GM23338 (cell line): Measurements from ENCODE around the gene ARL8B. TPM values are rescaled to one million over a fixed set of nuclear protein-coding genes. Genes with fewer than 3 reads are reported as not detected.
"Not testable (repeated sequence)": the region's sequence is repeated elsewhere in the genome, so short reads cannot be mapped to it uniquely, and the experiment has no call there.

Experiments used
- ATAC-seq: fragments of 200-7000 bp; cut with Tn5 transposase; 3 replicates; pipeline ENCODE4 v1.9.1; 2020
- DNase-seq: peaks from one replicate; pipeline ENCODE4 v3.0.0-alpha.2; 2015; ENCODE audit warnings: low spot score
- H2AFZ ChIP-seq: fragments of 200-600 bp; sonication (generic); 2 replicates; pipeline ENCODE4 v1.8.0; 2016; ENCODE audit warnings: antibody characterized with exemption, mild to moderate bottlenecking, moderate library complexity
- H3F3A ChIP-seq: fragments of 200-600 bp; sonication (generic); replicated peaks from 2 replicates; pipeline ENCODE4 v1.8.0; 2017; ENCODE audit warnings: antibody characterized with exemption, mixed run types, low read depth
- H3K27ac ChIP-seq: fragments of 200-600 bp; sonication (generic); 2 replicates; pipeline ENCODE4 v1.6.1; 2016; ENCODE audit warnings: low read depth
- H3K27me3 ChIP-seq: fragments of 200-600 bp; sonication (generic); 2 replicates; pipeline ENCODE4 v1.8.0; 2016; ENCODE audit warnings: mild to moderate bottlenecking, mixed run types, moderate library complexity; ENCODE audit not compliant: insufficient read depth
- H3K36me3 ChIP-seq: fragments of 200-600 bp; sonication (generic); 2 replicates; pipeline ENCODE4 v1.8.0; 2016; ENCODE audit warnings: mild to moderate bottlenecking; ENCODE audit not compliant: insufficient read depth
- H3K4me1 ChIP-seq: fragments of 200-600 bp; sonication (generic); 2 replicates; pipeline ENCODE4 v1.8.0; 2016; ENCODE audit warnings: mild to moderate bottlenecking, moderate library complexity; ENCODE audit not compliant: insufficient read depth
- H3K4me2 ChIP-seq: fragments of 200-600 bp; sonication (generic); 2 replicates; pipeline ENCODE4 v1.7.1; 2017; ENCODE audit warnings: mixed run types
- H3K4me3 ChIP-seq: fragments of 200-600 bp; sonication (generic); 2 replicates; pipeline ENCODE4 v1.6.1; 2016; ENCODE audit warnings: mixed run types
- H3K79me2 ChIP-seq: fragments of 200-600 bp; sonication (generic); replicated peaks from 2 replicates; pipeline ENCODE4 v1.8.0; 2017; ENCODE audit warnings: mild to moderate bottlenecking; ENCODE audit not compliant: insufficient read depth
- H3K9me2 ChIP-seq: fragments of 200-600 bp; sonication (generic); 2 replicates; pipeline ENCODE4 v1.8.0; 2017; ENCODE audit not compliant: insufficient read depth
- H4K20me1 ChIP-seq: fragments of 200-600 bp; sonication (generic); replicated peaks from 2 replicates; pipeline ENCODE4 v1.8.0; 2017; ENCODE audit warnings: mild to moderate bottlenecking; ENCODE audit not compliant: insufficient read depth
- H3K27ac Mint-ChIP-seq: 2 replicates; pipeline ENCODE4 v1.8.0; 2020; ENCODE audit warnings: inconsistent platforms, mild to moderate bottlenecking, moderate library complexity, mixed read lengths
- H3K27me3 Mint-ChIP-seq: 3 replicates; pipeline ENCODE4 v1.8.0; 2022; ENCODE audit warnings: low read depth, mild to moderate bottlenecking, moderate library complexity, mixed read lengths, inconsistent platforms; ENCODE audit not compliant: insufficient read depth, poor library complexity
- H3K36me3 Mint-ChIP-seq: 3 replicates; pipeline ENCODE4 v1.8.0; 2021; ENCODE audit warnings: low read depth, mild to moderate bottlenecking, inconsistent platforms, moderate library complexity, mixed read lengths
- H3K4me1 Mint-ChIP-seq: 3 replicates; pipeline ENCODE4 v1.8.0; 2020; ENCODE audit warnings: mild to moderate bottlenecking, inconsistent platforms, mixed read lengths
- H3K4me3 Mint-ChIP-seq: 3 replicates; pipeline ENCODE4 v1.8.0; 2021; ENCODE audit warnings: moderate library complexity, mild to moderate bottlenecking, inconsistent platforms, mixed read lengths
- H3K9me3 Mint-ChIP-seq: 3 replicates; pipeline ENCODE4 v1.8.0; 2020; ENCODE audit warnings: moderate library complexity, mild to moderate bottlenecking, inconsistent platforms, mixed read lengths
- ZNF331 ChIP-seq: fragments of 250-450 bp; sonication (Bioruptor Pico); IDR thresholded peaks from 2 replicates; pipeline ENCODE4 v1.5.0; 2020; ENCODE audit warnings: low read depth, mild to moderate bottlenecking, moderate library complexity
- polyA plus RNA-seq: library from polyadenylated mRNA; unstranded; fragments of >200 nt; fragmentation: Nextera tagmentation; extraction: Ambion mirVana; gene quantifications from 2 replicates; pipeline ENCODE4 v1.2.1, GENCODE V29; 2016
- total RNA-seq: library from RNA; depleted of rRNA; stranded (reverse); fragments of >200 nt; shearing (Covaris generic); gene quantifications from 2 replicates; pipeline ENCODE4 v1.2.3, GENCODE V29; 2014
- TF ChIP-seq, protein P1 (sequence below): IDR thresholded peaks from one replicate; pipeline ENCODE4 v1.6.1; 2018; ENCODE audit warnings: antibody characterized with exemption; ENCODE audit not compliant: unreplicated experiment

The ARL8B gene
- total and polyA plus RNA-seq, 2 experiments from 2014 or later = 25.5 to 40.8 TPM

DNA sequence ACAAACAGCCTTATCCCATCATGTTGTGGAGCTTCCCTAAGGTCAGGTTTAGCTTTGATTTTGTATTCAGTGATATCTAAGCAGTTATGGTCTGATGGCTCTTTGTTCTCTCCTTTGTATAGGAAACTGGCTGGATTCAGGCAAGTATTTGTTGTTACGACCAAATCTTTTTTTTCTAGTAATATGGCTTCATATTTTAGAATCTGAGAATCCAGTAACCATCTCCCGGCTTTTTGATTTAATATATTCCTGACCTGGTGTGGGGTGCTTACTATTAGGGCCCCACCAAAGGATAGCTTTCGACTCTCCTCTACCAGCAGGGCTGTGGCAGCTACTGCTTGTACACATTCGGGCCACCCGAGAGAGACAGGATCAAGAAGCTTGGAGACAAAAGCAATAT is 23.0 kb downstream of the ARL8B start:
- H3K36me3 ChIP-seq = no peaks in the 10 kb centered on the region; the same call in 1 of the 2 replicates

DNA sequence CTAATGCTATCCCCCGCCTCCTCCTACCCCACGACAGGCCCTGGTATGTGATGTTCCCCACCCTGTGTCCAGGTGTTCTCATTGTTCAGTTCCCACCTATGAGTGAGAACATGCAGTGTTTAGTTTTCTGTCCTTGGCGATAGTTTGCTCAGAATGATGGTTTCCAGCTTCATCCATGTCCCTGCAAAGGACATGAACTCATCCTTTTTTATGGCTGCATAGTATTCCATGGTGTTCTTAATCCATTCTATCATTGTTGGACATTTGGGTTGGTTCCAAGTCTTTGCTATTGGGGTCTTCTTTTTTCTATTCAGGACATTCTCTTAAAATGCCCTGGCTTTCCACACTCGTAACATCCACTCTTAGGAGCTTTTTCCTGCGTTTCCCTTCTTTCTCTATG is 25.1 kb downstream of the ARL8B start:
- not testable (repeated sequence) for H3K27ac Mint-ChIP-seq
- peaks cover 97% of the 10 kb centered on the region for H3K79me2 ChIP-seq

More for the DNA sequence above, 23.0 kb downstream of the ARL8B start:
- Mint-ChIP-seq H3K36me3 (peaks cover 72% of the 10 kb centered on the region), H3K9me3 (peaks cover 58% of the 10 kb centered on the region), H3K4me3 (no peak overlapping the region), H3K27ac (no peak overlapping the region), H3K4me1 (no peaks in the 10 kb centered on the region), H3K27me3 (no peaks in the 10 kb centered on the region)
- Histone ChIP-seq H3K27me3 (no peaks in the 10 kb centered on the region), H3K9me2 (no peaks in the 10 kb centered on the region), H4K20me1 (peaks cover 4% of the 10 kb centered on the region; the same call in 1 of the 2 replicates), H3K79me2 (peaks cover 97% of the 10 kb centered on the region), H2AFZ (no peak overlapping the region), H3F3A (no peaks in the 10 kb centered on the region), H3K4me2 (no peak overlapping the region), H3K4me3 (no peak overlapping the region), H3K4me1 (no peaks in the 10 kb centered on the region), H3K27ac (no peak overlapping the region)
- no peak for DNase-seq
- no peak for ATAC-seq
- TF ChIP-seq ZNF331 (CRISPR knock-in tag) = no peak

DNA sequence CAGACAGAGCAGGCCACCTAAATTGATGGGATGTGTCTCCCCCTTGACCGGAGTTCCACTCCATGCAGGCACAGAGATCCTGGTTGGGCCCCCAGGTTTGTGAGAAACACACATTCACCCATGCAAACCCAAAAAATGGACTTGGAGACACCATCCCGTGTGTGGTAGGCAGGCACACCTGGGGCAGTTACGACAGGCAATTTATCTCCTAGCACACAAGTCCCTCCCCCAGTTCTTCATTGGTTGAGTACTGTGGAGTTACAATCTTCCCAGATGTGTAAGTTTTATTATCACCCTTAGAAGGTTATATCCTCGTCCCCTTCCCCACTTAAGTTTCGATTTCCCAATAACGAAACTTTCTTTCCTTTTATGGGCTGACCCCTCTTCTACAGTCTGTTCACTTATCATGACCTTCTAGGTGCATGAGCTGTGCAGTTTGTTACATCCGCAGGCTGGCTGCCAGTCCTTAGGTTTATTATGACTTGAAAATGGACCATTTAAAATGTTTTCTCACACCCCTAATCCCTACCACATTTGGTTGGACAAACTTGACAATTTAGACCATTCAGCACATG is 27.3 kb downstream of the ARL8B start:
- Mint-ChIP-seq H3K36me3 (peaks cover 37% of the 10 kb centered on the region), H3K4me1 (peaks cover 13% of the 10 kb centered on the region), H3K27me3 (no peaks in the 10 kb centered on the region), H3K4me3 (no peak overlapping the region), H3K27ac (no peak overlapping the region), H3K9me3 (peaks cover 33% of the 10 kb centered on the region)
- Histone ChIP-seq H2AFZ (no peak overlapping the region), H3K4me2 (no peak overlapping the region), H3K27ac (no peak overlapping the region), H3K4me3 (no peak overlapping the region), H3K27me3 (no peaks in the 10 kb centered on the region), H3K36me3 (no peaks in the 10 kb centered on the region), H3K4me1 (peaks cover 3% of the 10 kb centered on the region; the same call in 1 of the 2 replicates), H4K20me1 (peaks cover 12% of the 10 kb centered on the region), H3K9me2 (no peaks in the 10 kb centered on the region), H3F3A (no peaks in the 10 kb centered on the region), H3K79me2 (peaks cover 98% of the 10 kb centered on the region)
- TF ChIP-seq, protein P1, sequence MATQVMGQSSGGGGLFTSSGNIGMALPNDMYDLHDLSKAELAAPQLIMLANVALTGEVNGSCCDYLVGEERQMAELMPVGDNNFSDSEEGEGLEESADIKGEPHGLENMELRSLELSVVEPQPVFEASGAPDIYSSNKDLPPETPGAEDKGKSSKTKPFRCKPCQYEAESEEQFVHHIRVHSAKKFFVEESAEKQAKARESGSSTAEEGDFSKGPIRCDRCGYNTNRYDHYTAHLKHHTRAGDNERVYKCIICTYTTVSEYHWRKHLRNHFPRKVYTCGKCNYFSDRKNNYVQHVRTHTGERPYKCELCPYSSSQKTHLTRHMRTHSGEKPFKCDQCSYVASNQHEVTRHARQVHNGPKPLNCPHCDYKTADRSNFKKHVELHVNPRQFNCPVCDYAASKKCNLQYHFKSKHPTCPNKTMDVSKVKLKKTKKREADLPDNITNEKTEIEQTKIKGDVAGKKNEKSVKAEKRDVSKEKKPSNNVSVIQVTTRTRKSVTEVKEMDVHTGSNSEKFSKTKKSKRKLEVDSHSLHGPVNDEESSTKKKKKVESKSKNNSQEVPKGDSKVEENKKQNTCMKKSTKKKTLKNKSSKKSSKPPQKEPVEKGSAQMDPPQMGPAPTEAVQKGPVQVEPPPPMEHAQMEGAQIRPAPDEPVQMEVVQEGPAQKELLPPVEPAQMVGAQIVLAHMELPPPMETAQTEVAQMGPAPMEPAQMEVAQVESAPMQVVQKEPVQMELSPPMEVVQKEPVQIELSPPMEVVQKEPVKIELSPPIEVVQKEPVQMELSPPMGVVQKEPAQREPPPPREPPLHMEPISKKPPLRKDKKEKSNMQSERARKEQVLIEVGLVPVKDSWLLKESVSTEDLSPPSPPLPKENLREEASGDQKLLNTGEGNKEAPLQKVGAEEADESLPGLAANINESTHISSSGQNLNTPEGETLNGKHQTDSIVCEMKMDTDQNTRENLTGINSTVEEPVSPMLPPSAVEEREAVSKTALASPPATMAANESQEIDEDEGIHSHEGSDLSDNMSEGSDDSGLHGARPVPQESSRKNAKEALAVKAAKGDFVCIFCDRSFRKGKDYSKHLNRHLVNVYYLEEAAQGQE = no peak
- no peak for DNase-seq
- no peak for ATAC-seq

More for the DNA sequence above, 25.1 kb downstream of the ARL8B start:
- H2AFZ ChIP-seq, H3K27ac ChIP-seq, H3K4me1 Mint-ChIP-seq, H3K4me3 ChIP-seq, H3K4me1 ChIP-seq, H3K36me3 ChIP-seq, H3K4me3 Mint-ChIP-seq, H3F3A ChIP-seq, H3K27me3 Mint-ChIP-seq, DNase-seq, ATAC-seq, H3K4me2 ChIP-seq, H3K9me2 ChIP-seq, H3K27me3 ChIP-seq: not testable (repeated sequence)
- Mint-ChIP-seq H3K9me3 (peaks cover 54% of the 10 kb centered on the region), H3K36me3 (peaks cover 59% of the 10 kb centered on the region)
- peaks cover 12% of the 10 kb centered on the region for H4K20me1 ChIP-seq
